EL (cell line): ENCODE data around the gene CCL5.
"Not testable (repeated sequence)": the region's sequence is repeated elsewhere in the genome, so short reads cannot be mapped to it uniquely, and the experiment has no call there.

Experiments used
- DNase-seq: peaks from one replicate; pipeline ENCODE4 v3.0.0-alpha.2; 2016

Gene CCL5

DNA sequence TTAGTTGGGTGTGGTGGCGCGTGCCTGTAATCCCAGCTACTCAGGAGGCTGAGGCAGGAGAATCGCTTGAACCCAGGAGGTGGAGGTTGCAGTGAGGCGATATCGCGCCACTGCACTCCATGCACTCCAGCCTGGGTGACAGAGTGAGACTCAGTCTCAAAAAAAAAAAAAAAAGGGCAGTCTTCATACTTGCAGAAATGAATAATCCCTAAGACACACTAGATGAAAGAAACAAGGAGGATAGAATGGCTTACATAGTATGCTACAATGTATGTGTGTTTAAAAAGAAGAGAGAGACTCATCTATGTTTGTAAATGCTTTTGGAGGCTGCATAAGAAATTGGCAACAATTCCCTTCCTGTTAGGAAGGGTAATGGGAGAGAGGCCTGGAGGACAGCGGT lies 17.6 kb upstream of the CCL5 start:
- DNase-seq: not testable (repeated sequence)

DNA sequence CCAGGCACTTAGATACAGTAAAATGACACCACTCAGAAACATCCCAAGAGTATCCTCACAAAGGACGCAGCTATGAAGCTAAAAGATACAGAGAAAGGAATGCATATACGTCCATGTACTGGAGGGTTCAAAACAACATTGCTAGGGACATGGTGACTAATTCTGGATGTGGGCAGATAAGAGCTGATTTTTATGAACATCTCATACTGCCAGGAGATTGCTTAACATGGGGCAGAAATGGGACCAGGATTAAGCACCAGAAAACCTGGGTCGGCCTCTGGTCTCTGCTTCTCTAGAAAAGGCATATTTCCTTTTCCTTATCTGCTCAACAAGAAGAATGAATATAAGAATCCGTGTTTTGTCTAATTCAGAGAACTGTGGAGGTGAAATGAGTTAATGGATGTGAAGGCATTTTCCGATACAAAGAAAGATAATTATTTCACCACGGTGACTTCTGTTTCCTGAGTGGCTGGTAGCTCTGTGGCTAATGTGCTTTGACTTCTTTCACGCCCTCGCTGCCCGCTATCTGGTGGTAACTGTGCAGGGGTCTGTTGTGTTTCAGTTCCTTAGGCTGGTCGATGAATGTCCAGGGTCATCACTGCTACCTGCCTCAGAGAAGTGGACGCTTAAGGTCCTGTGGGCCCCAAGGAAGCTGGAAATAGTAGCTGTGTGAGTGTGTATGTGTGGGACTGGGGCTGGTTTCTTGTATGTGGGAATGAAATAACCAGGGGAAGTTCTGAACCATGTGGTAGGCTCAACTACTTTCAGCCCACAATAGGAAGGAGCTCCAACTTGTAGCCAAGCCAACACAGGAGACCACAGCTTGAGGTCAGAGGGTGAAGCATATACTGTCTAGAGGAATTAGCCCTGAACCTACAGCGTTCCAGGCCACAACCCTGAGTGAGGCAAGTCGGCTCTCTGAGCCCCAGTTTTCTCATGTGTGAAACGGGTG lies 15.8 kb upstream of the CCL5 start:
- DNase-seq: peak; percentile 23

DNA sequence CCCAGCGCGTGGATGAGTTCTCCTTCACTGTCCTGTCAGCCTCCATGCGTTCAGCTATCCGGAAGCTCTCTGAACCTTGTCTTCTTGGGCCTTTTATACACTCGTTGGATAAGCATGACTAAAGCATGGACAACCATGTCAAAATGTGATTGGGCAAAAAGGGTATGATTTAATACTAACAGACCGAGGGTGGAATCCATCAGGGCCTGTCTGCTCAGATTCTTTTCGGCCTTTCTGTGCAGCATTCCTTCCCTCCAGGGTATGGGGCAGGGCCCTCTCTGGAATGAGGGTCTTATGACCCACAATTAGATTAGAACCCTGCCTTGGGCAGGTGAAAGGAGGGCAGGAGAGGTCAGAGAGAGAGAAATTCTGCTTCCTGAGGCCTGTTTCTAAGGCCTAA lies 14.0 kb upstream of the CCL5 start:
- no peak for DNase-seq

DNA sequence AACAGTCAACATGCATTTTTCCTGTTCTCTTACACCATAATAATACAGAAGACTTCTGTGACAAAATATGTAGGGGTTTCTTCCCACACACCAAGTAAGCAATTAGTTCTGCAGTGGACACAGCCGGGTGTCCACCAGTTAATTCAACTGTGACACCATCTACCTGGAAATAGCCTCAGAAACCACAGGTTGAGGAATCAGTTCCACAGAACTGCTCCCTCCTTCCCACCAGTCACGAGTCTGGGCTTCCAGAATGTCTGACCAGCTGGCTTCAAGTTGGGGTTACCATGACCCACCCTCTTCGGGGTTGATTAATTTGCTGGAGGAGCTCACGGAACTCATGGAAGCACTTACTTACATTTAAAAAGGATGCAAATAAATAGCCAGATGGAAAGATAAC lies 13.6 kb upstream of the CCL5 start:
- no peak for DNase-seq

DNA sequence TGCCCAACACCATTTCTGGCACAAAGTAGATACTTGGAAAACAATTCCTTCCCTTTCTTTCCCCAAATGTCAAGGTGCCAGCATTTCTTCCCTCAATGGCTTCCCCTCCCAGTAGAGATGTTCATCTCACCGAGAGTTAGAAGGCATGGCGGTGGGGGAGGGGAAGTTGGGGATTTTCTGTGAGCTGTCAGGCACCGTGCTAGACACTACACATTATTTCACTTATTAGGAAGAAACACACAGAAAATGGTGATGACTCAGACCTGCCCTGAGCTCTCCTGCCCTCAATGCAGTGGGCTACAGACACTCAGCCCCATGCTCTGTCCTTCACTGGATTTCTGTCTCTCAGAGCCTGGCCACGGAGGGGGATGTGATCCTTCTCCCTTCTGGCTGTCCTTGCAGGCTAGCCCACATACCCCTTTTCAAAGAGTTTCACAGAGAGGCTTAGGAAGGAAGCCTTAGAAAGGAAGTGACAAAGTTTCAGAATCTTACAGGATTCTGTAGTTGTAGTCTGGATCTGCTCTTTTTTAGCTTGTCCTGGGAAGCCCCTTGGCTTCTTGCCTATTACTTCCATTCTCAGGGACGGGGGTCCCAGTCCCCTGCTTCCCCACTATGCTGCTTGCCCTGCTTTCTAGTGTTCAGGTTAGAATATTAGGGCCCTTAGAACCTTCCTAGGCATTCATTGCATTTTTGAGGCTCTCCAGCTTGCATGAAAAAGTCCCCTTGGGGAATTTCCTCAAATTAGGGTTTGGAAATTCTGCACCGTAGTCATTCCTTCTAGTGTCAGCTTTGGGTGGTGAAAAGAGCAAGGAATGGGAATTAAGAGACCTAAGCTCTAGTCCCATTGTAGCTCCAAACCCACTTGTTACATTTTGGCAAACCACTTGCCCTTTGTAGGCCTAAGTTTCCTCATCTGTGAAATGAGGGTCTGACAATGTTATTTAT lies 12.2 kb upstream of the CCL5 start:
- DNase-seq: peak; percentile 45

DNA sequence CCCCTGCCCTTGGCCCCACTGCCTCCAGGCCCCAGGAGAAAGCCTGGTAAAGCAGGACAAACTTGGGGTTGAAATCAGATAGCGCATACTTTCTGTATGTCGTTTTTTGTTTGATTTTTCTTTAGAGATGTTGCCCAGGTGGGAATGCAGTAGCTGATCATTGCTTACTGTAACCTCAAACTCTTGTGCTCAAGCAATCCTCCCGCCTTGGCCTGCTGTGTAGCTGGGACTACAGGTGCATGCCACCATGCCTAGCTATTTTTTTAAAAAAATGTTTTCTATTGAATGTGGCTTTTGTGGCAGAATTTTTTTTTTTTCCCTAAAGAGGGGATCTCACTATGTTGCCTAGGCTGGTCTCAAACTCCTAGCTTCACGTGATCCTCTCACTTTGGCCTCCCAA lies 11.1 kb upstream of the CCL5 start:
- no peak for DNase-seq

- no peak for DNase-seq
Measured at GRCh38 chr17:35890774-35891155, 10.6 kb upstream of the CCL5 start.

GRCh38 chr17:35889818-35890773 lies 9.9 kb upstream of the CCL5 start:
- DNase-seq: peak; percentile 64

DNA sequence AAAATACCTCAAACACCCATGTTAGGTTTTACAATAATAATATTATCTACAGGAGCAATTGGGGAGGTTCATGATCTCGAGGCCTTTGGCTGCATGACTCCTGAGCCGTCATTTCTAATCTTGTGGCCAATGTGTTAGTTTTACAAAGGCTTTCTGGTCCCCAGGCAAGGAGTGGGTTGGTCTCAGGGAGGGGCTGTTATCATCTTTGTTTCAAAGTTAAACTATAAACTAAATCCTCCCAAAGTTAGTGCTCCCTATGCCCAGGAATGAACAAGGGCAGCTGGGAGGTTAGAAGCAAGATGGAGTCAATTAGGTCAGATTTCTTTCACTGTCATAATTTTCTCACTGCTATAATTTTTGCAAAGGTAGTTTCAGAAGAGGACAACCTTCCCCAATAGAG lies 9.1 kb upstream of the CCL5 start:
- no peak for DNase-seq

DNA sequence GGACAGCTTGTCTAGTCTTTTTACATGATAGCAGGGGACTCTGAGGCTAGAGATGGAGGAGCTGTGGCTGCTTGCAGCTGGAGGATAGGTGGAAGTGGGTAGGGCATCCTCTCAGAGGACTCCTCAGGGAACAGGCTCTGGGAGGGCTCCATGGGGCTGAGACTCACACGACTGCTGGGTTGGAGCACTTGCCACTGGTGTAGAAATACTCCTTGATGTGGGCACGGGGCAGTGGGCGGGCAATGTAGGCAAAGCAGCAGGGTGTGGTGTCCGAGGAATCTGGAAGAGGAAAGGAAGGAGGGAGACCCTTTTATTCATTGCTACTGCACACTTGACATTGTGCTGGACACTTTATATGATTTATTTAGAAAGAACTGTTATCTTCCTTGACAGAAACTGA lies 1.8 kb downstream of the CCL5 start:
- no peak for DNase-seq

- no peak for DNase-seq
Measured at GRCh38 chr17:35877345-35878029, 2.7 kb downstream of the CCL5 start.

GRCh38 chr17:35876534-35876933 lies 3.6 kb downstream of the CCL5 start:
- DNase-seq: no peak

DNA sequence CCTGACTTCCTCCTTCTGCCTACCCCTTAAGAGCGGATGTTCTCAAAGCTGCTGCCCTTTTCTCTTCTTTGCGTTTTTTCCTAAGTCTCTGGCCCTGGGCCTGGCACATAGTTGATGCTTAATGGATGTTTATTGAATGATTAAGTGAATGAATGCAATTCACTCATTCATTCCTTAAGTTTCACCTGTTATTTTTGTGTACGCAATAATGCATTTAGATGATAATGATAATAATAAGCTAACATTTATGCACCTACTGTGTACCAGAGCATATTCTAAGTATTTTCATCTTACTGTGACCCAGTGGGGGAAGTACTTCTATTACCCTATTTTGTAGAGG lies 4.4 kb downstream of the CCL5 start:
- no peak for DNase-seq

- DNase-seq: no peak
Measured at GRCh38 chr17:35875072-35875799, 4.9 kb downstream of the CCL5 start.

DNA sequence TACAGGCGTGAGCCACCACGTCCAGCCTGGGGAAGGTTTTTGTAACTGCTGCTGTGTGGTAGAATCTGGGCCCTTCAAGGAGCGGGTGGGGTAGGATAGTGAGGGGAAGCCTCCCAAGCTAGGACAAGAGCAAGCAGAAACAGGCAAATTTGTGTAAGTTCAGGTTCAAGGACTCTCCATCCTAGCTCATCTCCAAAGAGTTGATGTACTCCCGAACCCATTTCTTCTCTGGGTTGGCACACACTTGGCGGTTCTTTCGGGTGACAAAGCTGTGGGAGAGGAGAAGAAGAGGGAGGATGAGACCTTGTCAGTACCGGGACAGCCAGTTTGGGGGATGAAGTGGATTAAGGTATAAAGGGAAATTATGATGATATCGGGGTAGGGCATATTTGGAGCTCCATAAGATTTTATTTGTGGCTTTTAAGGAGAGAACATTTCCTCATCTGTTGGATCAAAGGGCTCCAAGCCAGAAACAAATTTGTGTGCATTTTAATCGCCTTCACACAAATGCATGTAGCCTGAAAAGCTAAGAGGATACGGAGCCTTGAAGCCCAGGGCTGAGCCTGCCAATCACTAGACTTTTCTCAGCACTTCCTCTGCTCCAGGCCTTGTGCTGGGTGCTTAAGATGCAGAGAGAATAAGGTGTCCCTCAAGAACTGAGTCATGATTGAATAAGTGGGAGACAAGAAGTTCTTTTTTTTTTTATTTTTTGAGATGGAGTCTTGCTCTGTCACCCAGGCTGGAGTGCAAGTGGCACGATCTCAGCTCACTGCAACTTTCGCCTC lies 7.8 kb downstream of the CCL5 start:
- no peak for DNase-seq

GRCh38 chr17:35870906-35871819 lies 9.0 kb downstream of the CCL5 start:
- no peak for DNase-seq

DNA sequence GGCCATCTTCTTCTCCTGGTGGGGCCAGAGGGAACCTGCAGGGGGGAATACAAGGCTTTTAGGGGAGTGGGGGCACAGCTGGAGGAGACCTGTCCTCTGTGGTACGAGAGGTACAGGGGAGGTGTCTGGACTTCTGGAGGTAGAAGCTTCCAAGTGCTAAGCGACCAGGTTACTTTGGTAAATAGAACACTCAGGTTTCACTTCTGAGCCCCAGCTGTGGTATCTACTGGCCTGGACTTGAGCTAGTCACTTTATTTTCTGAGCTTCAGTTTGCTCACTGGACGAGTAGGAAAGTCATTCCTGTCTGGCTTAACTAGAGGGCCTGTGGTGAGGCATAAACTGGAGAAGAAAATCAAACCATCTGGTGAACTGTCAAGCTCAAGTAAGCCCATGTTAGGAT lies 11.4 kb downstream of the CCL5 start, which contains the start of gene HEATR9:
Gene HEATR9 (minus strand): TSS at position 155 of the 400 bp plus-strand sequence. CDS start 149 bp downstream, at position 6.
- DNase-seq: no peak

DNA sequence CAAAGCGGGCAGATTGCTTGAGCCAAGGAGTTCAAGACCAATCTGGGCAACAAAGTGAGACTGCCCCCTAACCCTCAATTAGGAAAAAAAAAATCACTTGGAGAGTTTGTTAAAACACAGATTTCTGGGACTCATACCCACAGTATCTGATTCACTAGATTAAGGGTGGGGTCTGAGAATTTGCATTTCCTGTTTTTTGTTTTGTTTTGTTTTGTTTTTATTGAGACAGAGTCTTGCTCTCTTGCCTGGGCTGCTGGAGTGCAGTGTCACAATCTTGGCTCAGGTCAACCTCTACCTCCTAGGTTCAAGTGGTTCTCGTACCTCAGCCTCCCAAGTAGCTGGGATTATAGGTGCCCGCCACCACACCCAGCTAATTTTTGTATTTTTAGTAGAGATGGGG lies 12.6 kb downstream of the CCL5 start:
- no peak for DNase-seq

- peak; percentile 23 for DNase-seq
Measured at GRCh38 chr17:35866341-35866950, 13.7 kb downstream of the CCL5 start.
